HG03354 (cell line): ENCODE data around the gene SEC14L1.
A peak's percentile ranks its signal among the peaks of the same experiment; 100 is the strongest.
"Not testable (repeated sequence)": the region's sequence is repeated elsewhere in the genome, so short reads cannot be mapped to it uniquely, and the experiment has no call there.

ENCODE experiments used
- ATAC-seq: cut with Tn5 transposase; IDR thresholded peaks from one replicate; pipeline ENCODE4 v1.9.1; 2021; ENCODE audit warnings: mild to moderate bottlenecking; ENCODE audit not compliant: unreplicated experiment, poor library complexity, severe bottlenecking

SEC14L1 gene

DNA sequence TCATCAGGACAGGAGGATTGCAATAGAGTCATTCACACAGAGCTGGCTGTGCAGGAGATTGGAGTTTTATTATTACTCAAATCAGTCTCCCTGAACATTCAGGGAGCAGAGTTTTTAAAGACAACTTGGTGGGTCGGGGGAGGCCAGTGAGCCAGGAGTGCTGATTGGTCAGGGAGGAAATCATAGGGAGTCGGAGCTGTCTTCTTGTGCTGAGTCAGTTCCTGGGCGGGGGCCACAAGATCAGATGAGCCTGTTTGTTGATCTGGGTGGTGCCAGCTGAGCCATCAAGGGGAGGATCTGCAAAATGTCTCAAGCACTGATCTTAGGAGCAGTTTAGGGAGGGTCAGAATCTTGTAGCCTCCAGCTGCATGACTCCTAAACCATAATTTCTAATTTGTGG lies 2.9 kb upstream of the SEC14L1 start:
- not testable (repeated sequence) for ATAC-seq

DNA sequence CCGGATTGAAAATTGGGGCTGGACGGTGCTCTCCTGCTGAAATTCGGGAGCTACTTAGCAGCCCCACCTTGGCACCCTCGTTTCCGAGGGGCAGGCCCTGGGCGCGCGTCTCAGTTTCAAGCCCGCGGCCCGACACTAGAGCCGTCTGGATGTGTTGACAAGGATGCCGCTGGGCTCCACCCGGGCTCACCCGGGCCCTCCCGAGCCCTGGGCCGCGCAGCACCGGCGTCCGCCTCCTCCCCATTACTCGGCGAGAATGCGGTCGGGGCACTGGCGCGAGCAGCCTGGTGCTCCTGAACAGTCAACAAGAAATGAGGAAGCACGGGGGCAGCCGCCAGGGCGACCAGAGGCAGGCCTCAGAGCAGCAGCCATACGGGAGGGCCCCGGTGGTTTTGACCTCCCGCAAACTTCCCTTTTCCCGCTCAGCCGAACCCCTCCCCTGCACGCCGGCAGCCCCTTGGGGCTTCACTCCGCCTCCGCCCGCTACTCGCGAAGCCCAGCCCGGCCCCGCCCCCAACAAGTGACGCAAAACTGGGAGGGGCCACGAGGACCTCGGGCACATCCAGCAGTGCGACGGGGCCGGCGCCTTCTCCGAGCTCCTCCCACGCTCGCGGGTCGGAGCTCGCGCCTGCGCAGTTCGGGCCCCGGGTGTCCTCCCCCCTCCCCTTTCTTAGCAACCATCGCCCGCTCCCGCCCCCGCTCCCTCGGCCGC lies 447 bp upstream of the SEC14L1 start:
- ATAC-seq: peak; percentile 84

DNA sequence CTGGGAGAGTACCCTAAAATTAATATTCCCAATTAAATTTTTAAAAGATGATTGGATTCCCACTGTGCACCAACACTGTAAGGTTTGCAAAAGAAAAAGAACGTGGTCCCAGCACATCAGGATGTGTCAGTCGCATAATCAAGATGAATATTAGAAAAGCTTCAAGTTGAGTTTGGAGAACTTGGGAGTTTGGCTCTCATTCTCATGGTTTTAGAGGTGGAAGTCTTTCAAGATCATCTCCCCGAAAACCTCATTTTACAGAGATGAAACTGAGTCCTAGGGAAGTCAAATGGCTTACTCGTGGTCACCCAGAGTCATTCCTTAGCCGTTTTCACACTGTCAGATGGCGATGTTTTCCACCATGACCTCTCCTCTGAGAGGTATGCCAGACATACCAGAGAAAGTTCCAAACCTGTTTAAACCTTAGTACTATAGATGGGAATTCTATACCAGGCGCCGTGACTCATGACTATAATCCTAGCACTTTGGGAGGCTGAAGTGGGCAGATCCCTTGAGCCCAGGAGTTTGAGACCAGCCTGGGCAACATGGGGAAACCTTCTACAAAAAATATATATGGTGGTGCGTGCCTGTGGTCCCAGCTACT lies 1.2 kb downstream of the SEC14L1 start:
- no peak for ATAC-seq

DNA sequence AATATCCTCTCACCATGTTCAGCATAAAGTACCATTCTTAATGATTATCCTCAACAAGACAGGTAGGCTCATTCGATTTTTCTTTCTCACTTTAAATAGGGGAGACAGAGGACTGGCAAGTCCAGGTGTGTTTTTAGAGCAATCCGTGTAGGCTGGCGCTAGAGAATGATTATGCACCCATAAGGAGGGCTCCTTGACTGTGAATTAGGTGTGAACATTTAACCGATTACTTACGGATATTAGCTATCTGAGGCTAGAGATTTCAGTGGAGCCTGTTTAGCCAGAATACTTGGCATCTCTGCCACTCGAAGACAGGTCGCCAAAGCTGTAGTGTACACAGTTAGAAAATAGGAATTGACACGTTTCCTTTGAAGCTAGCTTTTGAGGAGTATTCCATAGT lies 1.9 kb downstream of the SEC14L1 start:
- no peak for ATAC-seq

DNA sequence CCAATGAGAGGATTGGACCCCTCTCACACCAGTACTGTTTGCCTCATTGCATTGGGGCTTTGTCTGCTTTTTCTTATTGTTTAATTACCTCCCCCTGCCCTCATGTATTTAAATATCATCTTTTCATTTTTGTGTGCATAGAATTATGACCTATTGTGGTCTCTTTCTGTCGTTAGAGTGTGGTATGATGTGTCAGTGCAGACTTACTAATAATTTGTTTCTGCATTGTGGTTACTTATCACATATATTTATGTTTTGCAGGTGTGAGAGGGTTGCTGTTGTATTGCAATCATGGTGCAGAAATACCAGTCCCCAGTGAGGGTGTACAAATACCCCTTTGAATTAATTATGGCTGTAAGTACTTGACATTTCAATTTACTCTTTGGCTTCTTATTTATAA lies 2.5 kb downstream of the SEC14L1 start:
- ATAC-seq: no peak

DNA sequence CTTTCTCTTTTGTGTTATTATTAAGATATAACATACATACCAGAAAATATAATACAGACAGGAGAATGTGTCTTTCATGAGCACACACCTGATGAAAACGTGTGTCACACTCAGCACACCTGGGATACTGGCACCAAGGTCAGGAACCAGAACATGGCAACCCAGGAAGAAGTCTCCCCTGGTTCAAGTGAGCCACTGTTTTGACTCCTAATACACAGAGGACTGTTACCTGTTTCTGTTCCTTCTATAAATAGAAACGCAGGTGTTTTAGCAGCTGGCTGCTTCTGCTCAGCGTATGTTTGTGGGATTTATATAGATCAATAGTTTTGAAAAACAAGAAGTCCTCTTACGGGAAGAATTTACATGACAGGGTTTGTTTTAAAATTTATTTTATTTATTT lies 3.5 kb downstream of the SEC14L1 start:
- ATAC-seq: no peak

DNA sequence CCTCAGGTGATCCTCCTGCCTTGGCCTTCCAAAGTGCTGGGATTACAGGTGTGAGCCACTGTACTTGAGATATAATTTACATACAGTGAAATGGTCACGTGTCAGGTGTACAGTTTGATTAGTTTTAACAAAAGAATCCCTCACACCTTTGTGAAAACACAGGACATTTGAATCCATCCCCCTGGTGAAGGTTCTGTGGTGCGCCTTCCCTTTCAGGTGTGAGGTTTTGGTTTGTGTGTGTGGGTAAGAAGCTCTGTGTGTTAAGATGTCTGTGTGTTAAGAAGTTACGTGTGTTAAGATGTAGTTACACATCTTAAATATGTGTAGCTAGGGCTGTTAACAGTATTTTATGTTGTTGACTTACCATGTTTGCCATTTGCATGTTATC lies 4.4 kb downstream of the SEC14L1 start:
- no peak for ATAC-seq

DNA sequence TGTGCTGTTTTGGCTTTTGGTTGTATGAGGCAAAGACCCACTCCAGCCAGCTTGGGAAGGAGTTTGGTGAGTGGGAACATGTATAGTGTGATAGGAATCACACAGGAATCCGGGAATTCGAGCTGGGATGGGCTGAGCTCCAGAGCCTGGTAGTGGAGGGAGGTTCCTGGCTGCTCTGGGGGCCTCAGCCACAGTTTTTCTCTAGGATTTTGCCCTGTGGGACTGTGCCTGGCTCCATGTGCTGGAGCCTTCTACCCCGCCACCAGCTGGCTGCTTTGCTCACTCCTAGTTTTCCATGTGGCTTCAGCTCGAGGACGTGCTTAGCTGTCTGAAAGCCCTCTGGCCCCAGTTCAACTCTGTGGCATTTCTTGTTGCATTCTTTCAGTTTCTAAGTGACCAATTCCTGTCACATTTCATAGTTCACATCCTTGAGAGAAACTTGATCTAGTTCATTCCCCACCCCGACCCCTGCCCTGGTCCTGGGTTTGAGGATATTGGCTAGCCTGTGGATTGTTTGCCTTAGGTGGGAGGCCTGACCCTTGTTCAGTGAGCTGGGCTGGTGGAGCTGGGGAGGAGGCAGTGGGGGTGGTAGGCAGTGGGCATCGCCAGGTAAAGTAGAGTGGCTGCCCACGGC lies 5.0 kb downstream of the SEC14L1 start:
- ATAC-seq: no peak

DNA sequence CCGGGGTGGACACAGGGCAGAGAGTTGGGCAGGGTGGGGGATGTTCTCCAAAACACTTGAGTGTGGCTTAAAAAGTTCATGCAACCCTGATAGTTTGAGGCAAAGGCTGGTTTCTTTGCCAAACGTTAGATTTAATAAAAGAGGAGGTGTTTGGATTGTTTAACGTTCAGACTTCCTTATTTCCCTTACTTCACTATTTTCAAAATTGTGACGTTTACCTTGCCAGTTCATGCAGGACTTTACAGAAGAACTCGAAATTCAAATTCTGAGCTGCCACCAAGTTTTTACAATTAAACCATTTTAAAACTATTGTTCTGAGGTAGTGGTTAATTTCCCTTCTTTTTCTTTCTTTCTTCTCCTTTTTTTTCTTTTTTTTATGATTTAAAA lies 5.5 kb downstream of the SEC14L1 start:
- no peak for ATAC-seq

DNA sequence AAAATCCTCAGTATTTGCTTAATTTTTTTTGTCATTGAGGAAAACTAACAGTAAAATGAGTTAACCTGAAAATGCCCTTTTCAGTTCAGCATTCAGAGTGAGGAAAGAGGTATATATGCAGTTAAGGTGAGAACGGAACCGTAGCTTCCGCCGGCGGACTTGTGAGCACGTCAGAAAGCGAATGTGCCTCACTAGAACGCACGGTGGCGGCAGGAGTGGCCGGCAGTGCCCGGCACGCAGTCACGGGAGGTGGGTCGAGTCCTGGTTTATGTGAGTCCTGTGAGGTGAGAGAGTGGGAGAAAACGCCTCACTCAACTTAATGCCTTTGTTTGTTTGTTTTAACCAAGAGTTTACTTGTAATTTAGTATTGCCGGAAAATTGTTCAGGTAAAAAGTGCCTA lies 6.1 kb downstream of the SEC14L1 start:
- no peak for ATAC-seq

DNA sequence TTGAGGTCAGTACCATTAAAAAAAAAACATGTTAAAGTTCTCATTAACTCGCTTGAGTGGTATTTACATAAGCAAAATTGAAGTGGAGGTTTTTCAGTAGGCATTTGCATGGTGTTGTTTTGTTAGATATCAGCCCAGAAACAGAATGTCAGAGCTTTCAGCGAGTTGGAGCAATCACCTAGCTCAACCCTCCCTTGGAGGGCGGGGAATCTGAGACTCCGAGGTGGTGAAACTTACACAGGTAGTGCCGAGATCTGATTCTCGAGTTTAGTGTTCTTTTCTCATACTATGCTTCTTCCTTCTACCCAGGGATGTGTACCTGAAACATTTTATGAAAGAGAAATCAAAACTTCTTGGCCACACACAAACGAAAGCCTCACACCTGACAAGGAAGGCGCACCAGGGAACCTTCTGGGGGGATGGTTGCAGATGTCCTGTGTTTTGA lies 6.6 kb downstream of the SEC14L1 start:
- ATAC-seq: peak; percentile 58

DNA sequence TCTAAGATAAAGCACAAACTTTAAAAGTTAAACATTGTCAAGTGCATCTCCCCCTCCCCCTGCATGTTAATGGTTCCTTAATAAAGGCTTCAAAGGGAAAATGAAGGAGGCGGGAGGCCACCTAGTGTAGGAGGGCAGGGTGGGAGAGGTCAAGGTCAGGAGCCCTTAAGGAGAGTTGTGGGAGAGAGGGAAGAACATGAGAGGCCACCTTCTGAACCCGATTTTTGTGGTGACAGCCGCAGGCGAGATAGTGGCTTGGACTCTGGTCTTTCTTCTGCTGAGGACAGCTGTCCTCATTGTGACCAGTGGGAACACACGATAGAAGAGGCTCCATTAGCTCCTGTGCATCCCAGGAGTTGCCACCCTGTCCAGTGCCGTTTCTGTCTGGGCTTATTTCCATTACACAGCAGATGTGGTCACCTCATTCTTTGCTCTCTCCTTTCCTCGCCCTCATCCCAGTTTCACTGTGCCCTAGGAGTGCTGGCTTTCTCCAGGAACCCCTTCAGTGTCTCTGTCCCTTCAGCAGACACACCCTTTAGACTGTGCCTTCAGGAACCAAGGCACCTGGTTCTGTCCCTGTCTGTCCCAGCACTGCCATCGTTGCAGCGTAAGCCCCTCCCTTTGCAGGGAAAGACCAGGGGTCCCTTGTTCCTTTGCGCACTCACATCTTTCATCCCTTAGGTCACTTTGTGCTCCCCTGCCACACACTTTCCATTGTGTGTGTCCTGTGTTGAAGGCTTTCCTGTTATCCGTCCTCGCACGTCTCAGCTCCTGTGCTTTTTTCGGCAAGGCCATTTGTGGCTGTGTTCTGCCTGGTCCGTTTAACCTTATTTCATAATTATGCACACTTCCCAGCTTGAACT lies 7.5 kb downstream of the SEC14L1 start:
- ATAC-seq: no peak

DNA sequence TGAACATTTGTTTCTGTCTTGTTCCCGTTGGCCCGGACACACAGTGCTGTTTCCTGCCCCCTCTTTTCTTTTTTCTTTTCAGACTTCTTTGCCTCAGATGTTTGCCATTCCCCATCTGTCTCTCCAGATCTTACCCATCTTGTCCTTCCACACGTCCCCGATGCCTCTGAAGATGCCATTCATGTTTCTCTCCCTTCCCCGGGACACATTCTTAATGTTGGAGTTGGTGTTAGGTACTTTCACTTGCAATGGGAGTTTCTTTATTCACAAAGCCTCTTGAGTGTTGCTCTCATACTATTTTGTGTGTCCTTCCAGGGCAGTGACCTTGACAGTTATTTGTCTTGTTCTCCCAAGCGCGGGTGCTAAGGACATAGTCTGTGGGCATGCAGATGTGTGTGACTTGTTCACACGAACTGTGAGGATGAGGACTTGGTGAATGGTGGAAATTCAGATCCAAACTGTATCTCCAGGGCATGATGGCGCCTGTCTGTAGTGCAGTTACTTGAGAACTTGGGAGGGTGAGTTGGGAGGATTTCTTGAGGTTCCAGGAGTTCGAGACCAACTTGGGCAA lies 8.3 kb downstream of the SEC14L1 start:
- ATAC-seq: no peak

DNA sequence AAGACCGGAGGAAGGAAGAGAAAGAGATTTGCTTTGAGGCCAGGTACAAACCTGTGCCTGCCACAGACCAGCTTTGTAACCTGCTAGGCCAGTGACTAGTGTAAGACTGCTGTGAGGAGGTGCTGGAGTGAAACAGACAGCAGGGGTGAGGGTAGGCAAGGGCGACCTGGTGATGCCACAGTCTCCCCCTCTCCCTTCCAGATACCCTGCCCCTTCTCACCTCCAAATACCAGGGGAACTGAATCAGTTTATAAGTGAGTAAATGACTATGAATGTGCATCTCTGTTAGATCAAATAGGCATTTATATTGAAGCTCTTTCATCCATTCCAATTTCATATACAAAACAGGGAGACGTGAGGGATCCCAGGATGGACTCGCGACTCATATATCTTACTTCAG lies 9.4 kb downstream of the SEC14L1 start:
- ATAC-seq: no peak

DNA sequence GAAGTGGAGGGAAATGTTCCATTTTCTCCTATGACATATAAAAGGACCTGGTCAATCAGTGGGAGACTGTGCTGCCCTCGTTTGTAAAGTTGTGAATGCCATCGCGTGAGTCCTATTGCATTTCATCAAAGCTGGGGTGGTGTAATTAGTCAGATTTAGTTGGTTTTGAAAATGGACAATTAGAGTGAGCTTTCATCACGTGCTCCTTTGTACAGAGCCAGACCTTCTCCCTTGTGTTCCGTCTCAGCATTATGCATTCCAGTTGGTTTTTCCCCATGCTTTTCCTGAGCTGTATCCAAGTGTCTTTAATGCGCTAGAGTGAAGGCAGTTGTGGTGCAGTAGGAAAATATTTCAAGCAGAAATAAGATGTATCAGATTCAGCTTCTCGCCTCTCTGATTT lies 10.4 kb downstream of the SEC14L1 start:
- no peak for ATAC-seq

DNA sequence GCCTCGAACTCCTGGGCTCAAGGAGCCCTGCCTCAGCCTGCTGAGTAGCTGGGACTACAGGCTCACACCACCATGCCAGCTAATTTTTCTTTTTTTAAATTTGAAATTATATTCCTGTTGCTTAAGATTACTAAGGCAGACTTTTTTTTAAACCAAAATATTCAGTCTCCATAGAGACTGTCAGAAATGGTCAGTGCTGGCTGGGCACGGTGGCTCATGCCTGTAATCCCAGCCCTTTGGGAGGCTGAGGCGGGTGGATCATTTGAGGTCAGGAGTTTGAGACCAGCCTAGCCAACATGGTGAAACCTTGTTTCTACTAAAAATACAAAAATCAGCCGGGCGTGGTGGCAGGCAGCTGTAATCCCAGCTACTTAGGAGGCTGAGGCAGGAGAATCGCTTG lies 11.3 kb downstream of the SEC14L1 start:
- not testable (repeated sequence) for ATAC-seq

DNA sequence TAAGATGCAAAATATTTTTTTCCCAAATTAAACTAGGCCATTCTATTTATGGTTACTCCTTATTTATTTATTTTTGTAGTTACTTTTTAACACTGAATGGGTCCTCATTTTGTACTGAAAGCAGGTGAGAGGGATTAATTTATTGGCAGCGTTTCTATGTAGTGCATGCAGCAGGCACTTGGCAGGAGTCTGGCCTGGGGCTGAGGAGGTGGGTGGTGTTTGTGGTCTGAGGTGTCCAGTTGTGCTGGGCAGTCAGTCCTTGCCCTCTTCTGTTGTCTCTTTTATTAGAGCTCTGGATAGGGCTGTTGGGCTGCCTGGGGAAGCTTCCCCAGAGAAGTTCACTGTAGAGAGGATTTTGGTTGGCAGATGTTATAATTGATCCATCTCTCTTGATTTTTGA lies 12.7 kb downstream of the SEC14L1 start:
- no peak for ATAC-seq

DNA sequence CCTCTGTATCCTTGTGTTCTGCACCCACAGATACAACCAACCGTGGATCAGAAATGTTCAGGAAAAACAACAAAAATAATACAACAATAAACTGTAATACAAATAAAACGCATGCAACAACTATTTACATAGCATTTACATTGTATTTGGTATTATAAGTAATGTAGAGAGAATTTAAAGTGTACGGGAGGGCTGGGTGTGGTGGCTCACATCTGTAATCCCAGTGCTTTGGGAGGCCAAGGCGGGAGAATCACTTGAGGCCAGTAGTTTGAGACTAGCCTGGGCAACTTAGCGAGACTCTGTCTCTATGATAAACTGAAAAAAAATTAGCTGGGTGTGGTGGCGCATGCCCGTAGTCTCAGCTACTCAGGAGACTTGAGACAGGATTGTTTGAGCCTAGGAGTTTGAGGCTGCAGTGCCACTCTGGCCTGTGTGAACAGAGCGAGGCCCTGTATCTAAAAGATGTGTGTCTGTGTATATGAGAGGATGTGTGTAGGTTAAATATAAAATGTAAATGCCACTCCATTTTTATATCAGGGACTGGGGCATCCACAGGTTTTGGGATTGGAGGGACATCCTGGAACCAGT lies 13.3 kb downstream of the SEC14L1 start:
- ATAC-seq: no peak

DNA sequence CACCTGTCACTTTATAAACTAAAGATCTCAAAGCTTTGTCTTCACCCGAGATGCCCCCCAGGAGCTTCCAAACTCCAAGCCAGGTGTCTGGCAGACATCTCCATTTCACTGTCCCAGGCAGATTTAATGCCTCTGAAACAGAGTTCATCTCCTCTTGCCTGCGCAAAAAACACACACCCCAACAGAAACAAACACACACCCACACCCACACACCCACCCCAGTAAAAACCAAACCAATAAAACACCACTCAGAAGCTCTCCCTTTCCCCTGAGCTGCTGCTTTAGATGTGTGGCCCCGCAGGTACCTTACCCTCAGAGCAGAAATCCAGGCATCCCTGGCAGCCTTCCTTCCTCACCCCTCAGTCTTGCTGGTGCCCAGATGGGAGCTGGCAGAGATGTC lies 14.4 kb downstream of the SEC14L1 start:
- ATAC-seq: no peak

DNA sequence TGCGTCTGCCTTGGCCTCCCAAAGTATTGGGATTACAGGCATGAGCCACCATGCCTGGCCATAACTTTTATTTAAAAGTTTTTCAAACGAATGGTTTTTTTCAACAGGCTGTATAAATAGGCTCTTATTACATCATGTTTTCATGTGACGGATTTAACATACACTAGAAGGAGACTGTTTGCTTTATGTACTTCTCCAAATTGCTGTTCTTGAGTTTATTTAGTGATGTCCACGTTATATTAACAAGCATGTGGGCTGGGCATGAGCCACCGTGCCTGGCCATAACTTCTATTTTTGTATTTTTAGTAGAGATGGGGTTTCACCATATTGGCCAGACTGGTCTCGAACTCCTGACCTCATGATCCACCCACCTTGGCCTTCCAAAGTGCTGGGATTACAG lies 17.0 kb downstream of the SEC14L1 start:
- not testable (repeated sequence) for ATAC-seq
